NCI-H1694 (cell line): ENCODE measurements around the gene KRTAP6-1.

Source experiments
- DNase-seq: peaks from one replicate; lab custom pipeline; 2025; lab: John Stamatoyannopoulos, UW

Gene KRTAP6-1

DNA sequence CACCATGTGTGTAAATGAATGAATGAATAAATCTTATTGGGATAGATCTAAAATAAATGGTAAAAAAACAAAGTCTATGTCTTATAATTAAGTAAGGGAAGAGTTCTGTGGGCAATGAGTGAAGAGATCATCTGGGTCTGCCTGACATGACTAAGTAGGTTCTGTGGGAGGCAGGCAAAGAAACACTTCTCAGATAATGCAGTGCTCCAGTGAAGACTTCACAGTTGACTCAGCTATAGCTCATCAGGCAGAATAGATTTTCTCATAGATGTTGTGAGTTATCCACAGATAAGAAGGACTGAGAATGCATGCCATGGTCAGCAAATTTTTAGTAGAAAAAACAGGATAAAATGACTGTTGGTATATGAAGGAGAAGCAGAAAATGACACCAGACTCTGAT is 36.0 kb downstream of the KRTAP6-1 start:
- DNase-seq, result no peak

DNA sequence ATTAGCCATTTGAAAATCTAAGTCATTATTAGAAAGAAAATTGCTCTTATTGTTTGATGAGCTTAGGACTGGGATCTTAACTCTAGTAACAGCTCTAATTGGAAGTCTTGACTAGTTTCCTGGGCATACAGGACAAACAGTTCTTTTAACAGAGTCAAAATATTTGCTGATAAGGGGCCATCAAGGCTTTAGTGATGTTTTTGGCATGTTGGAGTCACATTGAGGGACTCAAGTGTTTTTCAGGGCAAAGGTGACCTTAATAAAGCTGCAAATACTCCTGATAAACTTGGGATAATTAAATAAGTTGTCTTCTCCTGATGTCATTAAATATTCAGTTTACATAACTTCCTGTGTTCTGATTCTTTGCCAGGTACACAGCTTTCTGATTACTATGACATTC is 46.1 kb downstream of the KRTAP6-1 start:
- no peak for DNase-seq

DNA sequence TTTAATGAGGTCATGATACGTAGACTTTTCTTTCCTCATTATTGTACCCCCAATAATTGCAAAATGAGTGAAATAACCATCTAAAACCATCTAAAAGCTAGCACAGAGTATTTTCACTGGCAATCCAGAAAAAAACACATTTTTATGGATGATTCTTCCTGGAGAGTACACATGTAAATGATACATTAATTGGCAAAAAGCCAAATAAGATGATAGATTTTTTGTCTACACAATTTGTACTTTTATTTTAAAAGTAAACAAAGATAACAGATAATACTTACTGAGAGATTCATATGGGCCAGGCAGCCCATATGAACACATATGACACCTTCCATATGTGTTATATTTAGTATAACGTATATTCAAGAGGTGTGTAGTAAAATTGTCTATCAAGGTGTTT is 50.1 kb downstream of the KRTAP6-1 start:
- DNase-seq, result no peak
